EH (cell line): Measurements from ENCODE around the gene OR1F1.
"Not testable (repeated sequence)": the region's sequence is repeated elsewhere in the genome, so short reads cannot be mapped to it uniquely, and the experiment has no call there.

Experiments used
- DNase-seq: peaks from one replicate; pipeline ENCODE4 v3.0.0-alpha.2; 2015; ENCODE audit warnings: low read depth

OR1F1 gene

GRCh38 chr16:3173892-3174617 is 13.9 kb upstream of the OR1F1 start:
- peak; percentile 22 for DNase-seq

GRCh38 chr16:3174618-3175148 is 13.3 kb upstream of the OR1F1 start:
- DNase-seq: no peak

- peak; percentile 58 for DNase-seq
Measured at GRCh38 chr16:3175157-3176093, 12.6 kb upstream of the OR1F1 start.

GRCh38 chr16:3179651-3180050 is 8.4 kb upstream of the OR1F1 start:
- DNase-seq: no peak

GRCh38 chr16:3180445-3180878 is 7.5 kb upstream of the OR1F1 start:
- no peak for DNase-seq

- not testable (repeated sequence) for DNase-seq
Measured at GRCh38 chr16:3182293-3182607, 5.8 kb upstream of the OR1F1 start.

GRCh38 chr16:3182608-3183444 is 5.2 kb upstream of the OR1F1 start:
- peak; percentile 74 for DNase-seq

GRCh38 chr16:3183445-3184139 is 4.4 kb upstream of the OR1F1 start:
- no peak for DNase-seq

- no peak for DNase-seq
Measured at GRCh38 chr16:3186946-3187690, 886 bp upstream of the OR1F1 start.

GRCh38 chr16:3188675-3188924 is 596 bp downstream of the OR1F1 start:
- no peak for DNase-seq

- DNase-seq: peak; percentile 75
Measured at GRCh38 chr16:3188925-3189825, 1.2 kb downstream of the OR1F1 start.

- DNase-seq: no peak
Measured at GRCh38 chr16:3189869-3190268, 1.9 kb downstream of the OR1F1 start.

- no peak for DNase-seq
Measured at GRCh38 chr16:3190949-3191353, 2.9 kb downstream of the OR1F1 start.

GRCh38 chr16:3192476-3193019 is 4.5 kb downstream of the OR1F1 start:
- no peak for DNase-seq

GRCh38 chr16:3193221-3194212 is 5.5 kb downstream of the OR1F1 start:
- DNase-seq: no peak

- no peak for DNase-seq
Measured at GRCh38 chr16:3194792-3195191, 6.8 kb downstream of the OR1F1 start.

GRCh38 chr16:3195975-3196374 is 8.0 kb downstream of the OR1F1 start:
- no peak for DNase-seq

GRCh38 chr16:3197694-3198333 is 9.8 kb downstream of the OR1F1 start:
- DNase-seq: not testable (repeated sequence)
